Neuronal stem cell (in vitro differentiated cells): ENCODE results near the gene KAZN.

Experiments
- DNase-seq: peaks from one replicate; pipeline ENCODE4 v3.0.0-alpha.2; 2013; ENCODE audit warnings: low spot score
- H2AFZ ChIP-seq: one replicate; pipeline ENCODE4 v1.6.1; 2013; ENCODE audit warnings: mild to moderate bottlenecking, low read length, inconsistent platforms
- H2AK5ac ChIP-seq: 2 replicates; pipeline ENCODE4 v1.6.1; 2013; ENCODE audit warnings: low read depth, mild to moderate bottlenecking, inconsistent platforms, low read length, moderate library complexity, mixed read lengths
- H2BK120ac ChIP-seq: 2 replicates; pipeline ENCODE4 v1.6.1; 2013; ENCODE audit warnings: low read depth, mild to moderate bottlenecking, inconsistent platforms, low read length, moderate library complexity, mixed read lengths
- H2BK12ac ChIP-seq: one replicate; pipeline ENCODE4 v1.6.1; 2013; ENCODE audit warnings: low read length, inconsistent platforms
- H2BK15ac ChIP-seq: 2 replicates; pipeline ENCODE4 v1.6.1; 2013; ENCODE audit warnings: mild to moderate bottlenecking, low read length, inconsistent platforms, mixed read lengths
- H2BK5ac ChIP-seq: one replicate; pipeline ENCODE4 v1.6.1; 2013; ENCODE audit warnings: inconsistent platforms, mild to moderate bottlenecking, low read length, moderate library complexity
- H3K14ac ChIP-seq: one replicate; pipeline ENCODE4 v1.6.1; 2013; ENCODE audit warnings: low read length, inconsistent platforms
- H3K18ac ChIP-seq: 2 replicates; pipeline ENCODE4 v1.6.1; 2013; ENCODE audit warnings: low read length, inconsistent platforms
- H3K23ac ChIP-seq: 2 replicates; pipeline ENCODE4 v1.6.1; 2013; ENCODE audit warnings: low read depth, mild to moderate bottlenecking, mixed read lengths, low read length, inconsistent platforms; ENCODE audit not compliant: poor library complexity
- H3K27ac ChIP-seq: replicated peaks from 3 replicates; pipeline ENCODE4 v1.5.1; 2013; ENCODE audit warnings: low read length, inconsistent platforms
- H3K27me3 ChIP-seq, 3 experiments: 2 replicates each; pipeline ENCODE4 v1.6.1; 2013; ENCODE audit warnings: low read length in 3 of 3, mild to moderate bottlenecking in 2 of 3, inconsistent platforms in 1 of 3, low read depth in 1 of 3, mixed read lengths in 1 of 3, moderate library complexity in 1 of 3; ENCODE audit not compliant: control insufficient read depth in 3 of 3, insufficient read depth in 3 of 3
- H3K36me3 ChIP-seq, 2 donors: replicated peaks in 1 of 2; 2 replicates each; pipeline ENCODE4 v1.6.1; 2013; ENCODE audit warnings: low read length in 2 of 2; ENCODE audit not compliant: control insufficient read depth in 2 of 2, insufficient read depth in 2 of 2
- H3K4ac ChIP-seq: 2 replicates; pipeline ENCODE4 v1.6.1; 2013; ENCODE audit warnings: inconsistent platforms, mild to moderate bottlenecking, low read length, moderate library complexity
- H3K4me1 ChIP-seq, 2 donors: 1 replicate in 1 of 2; 2 replicates in 1 of 2; pipeline ENCODE4 v1.6.1; 2013; ENCODE audit warnings: low read length in 2 of 2, low read depth in 1 of 2; ENCODE audit not compliant: control insufficient read depth in 2 of 2, insufficient read depth in 1 of 2
- H3K4me2 ChIP-seq: one replicate; pipeline ENCODE4 v1.6.1; 2013; ENCODE audit warnings: mild to moderate bottlenecking, low read length, inconsistent platforms; ENCODE audit not compliant: insufficient read depth, poor library complexity, severe bottlenecking
- H3K4me3 ChIP-seq, 2 donors: 2 replicates each; pipeline ENCODE4 v1.5.1; 2013; ENCODE audit warnings: low read length in 2 of 2, mild to moderate bottlenecking in 2 of 2, inconsistent platforms in 1 of 2, moderate library complexity in 1 of 2
- H3K79me1 ChIP-seq: one replicate; pipeline ENCODE4 v1.6.1; 2013; ENCODE audit warnings: low read depth, mild to moderate bottlenecking, inconsistent platforms, low read length, moderate library complexity
- H3K9ac ChIP-seq: one replicate; pipeline ENCODE4 v1.6.1; 2013; ENCODE audit warnings: mild to moderate bottlenecking, low read depth, low read length, inconsistent platforms; ENCODE audit not compliant: poor library complexity
- H3K9me3 ChIP-seq, 2 donors: replicated peaks in 1 of 2; 2 replicates each; pipeline versions ENCODE3 to v1.6.1; 2013; ENCODE audit warnings: low read length in 2 of 2, mild to moderate bottlenecking in 2 of 2, inconsistent platforms in 1 of 2, low read depth in 1 of 2, mixed read lengths in 1 of 2, moderate library complexity in 1 of 2; ENCODE audit not compliant: control insufficient read depth in 2 of 2, insufficient read depth in 1 of 2
- H4K8ac ChIP-seq: one replicate; pipeline ENCODE4 v1.6.1; 2013; ENCODE audit warnings: low read depth, mild to moderate bottlenecking, inconsistent platforms, low read length, moderate library complexity
- H4K91ac ChIP-seq: one replicate; pipeline ENCODE4 v1.6.1; 2013; ENCODE audit warnings: low read length, low read depth, mild to moderate bottlenecking, inconsistent platforms; ENCODE audit not compliant: poor library complexity
- WGBS, 2 donors: extraction: QIAGEN DNeasy Blood & Tissue Kit; methylation state at CpG; one replicate each; pipeline ENCODE4 v1.1.7; 2013; ENCODE audit warnings: missing lambda C conversion rate in 2 of 2, mixed read lengths in 1 of 2; ENCODE audit not compliant: insufficient read length in 2 of 2, insufficient replicate concordance in 1 of 2; ENCODE audit errors: extremely low coverage in 2 of 2; 5-methylcytosine and 5-hydroxymethylcytosine counted together

Gene KAZN

DNA sequence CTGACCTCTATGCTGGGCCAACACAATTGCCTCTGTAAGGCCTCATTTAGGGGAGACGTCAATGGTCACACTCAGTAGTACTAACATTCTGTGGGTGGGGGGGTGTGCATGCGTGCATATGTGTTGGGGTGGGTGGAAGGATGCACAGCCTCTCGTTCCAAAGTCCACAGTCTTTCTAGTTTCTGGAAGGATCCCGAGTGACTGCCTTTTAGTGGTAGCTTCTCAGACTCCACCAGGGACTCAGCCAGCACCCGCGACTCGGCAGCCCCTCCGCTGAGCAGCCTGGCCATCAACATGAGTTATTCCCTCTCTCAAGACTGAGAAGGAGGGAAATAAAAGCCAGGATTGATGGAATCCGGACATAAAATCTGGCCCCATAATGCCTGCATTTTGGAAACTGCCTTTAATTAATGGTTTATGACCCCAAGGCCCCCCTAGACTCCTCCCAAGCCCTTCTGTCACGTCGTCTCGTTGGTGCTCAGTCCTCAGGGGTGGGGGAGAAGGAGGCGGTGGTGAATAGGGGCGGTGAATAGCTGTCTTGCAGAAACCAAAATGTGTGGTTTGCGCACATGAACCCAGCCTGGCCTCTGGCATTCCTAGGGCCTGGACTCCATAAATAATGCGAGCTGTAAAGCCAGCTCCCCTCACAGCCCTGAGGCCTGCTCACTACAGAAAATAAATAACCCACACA, 489.9 kb downstream of the KAZN start:
- Histone ChIP-seq H3K79me1 (no peaks in the 10 kb centered on the region), H2BK120ac (no peak overlapping the region), H2BK15ac (no peak overlapping the region), H4K8ac (no peak overlapping the region), H2AFZ (peak overlapping the region; percentile 65), H4K91ac (no peak overlapping the region), H3K27ac (no peak overlapping the region), H3K9me3 (no peaks in the 10 kb centered on the region), H3K4ac (peak overlapping the region; percentile 30), H3K4me3 (peak overlapping the region in 1 of 2 donors; percentile 11), H3K4me2 (no peak overlapping the region), H2BK5ac (no peak overlapping the region), H3K9ac (no peak overlapping the region), H3K36me3 (no peaks in the 10 kb centered on the region), H3K14ac (no peak overlapping the region), H3K18ac (no peak overlapping the region), H2AK5ac (peak overlapping the region; percentile 19), H3K4me1 (peaks cover 17 to 45% of the 10 kb centered on the region in 2 donors), H2BK12ac (no peak overlapping the region), H3K27me3 (no peaks in the 10 kb centered on the region), H3K23ac (no peak overlapping the region)
- no peak for DNase-seq
- no CpG with 5 or more reads among the region's 16 CpGs for WGBS, 2 donors

DNA sequence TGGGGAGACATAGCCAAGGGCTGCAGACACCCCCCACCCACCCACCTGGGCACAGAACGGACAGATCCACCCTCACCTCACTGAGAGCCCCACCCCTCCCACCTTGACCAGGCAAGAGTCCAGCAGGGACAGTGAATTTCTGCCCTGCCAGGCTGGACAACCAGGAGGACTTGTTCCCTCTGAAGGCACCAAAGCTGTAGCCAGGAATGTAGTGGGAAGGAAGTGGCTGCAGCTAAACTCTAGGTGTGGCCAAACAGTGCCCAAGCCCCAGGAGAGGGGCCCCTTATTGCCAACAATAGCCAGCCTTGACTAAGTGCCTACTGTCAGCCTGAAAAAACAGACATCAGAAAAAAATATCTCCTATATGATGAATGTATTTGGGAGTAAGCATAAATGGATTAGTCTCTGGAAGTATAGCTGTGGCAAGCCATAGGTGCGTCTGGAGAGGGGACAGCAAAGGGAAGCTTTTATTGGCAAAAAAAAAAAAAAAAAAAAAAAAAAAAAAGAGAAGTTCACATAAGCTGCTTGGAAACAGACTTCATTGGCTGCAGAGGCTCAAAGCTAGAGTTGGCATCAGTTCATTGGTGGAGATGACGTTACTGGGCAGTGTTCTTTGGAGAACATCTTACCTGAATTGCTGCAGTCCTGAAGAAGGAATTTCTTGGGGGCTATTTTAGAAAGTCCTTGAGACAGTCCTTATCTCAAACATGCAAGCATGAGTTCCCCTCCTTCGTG, 490.9 kb downstream of the KAZN start:
- H3K14ac ChIP-seq, result no peak overlapping the region
- no peaks in the 10 kb centered on the region for H3K27me3 ChIP-seq
- H3K23ac ChIP-seq, result no peak overlapping the region
- no peak overlapping the region for H3K9ac ChIP-seq
- H2BK5ac ChIP-seq, result no peak overlapping the region
- H2AK5ac ChIP-seq, result no peak overlapping the region
- H3K18ac ChIP-seq, result peak overlapping the region; percentile 12
- no peak overlapping the region for H3K27ac ChIP-seq
- no peak overlapping the region for H4K8ac ChIP-seq
- no peak overlapping the region for H2BK12ac ChIP-seq
- DNase-seq, result no peak
- no peak overlapping the region for H2BK120ac ChIP-seq
- H4K91ac ChIP-seq, result no peak overlapping the region
- peaks cover 17 to 47% of the 10 kb centered on the region in 2 donors for H3K4me1 ChIP-seq
- H2AFZ ChIP-seq, result peak overlapping the region; percentile 65
- no peaks in the 10 kb centered on the region for H3K79me1 ChIP-seq
- no CpG with 5 or more reads among the region's 4 CpGs for WGBS, 2 donors
- no peaks in the 10 kb centered on the region for H3K36me3 ChIP-seq
- H3K9me3 ChIP-seq, result no peaks in the 10 kb centered on the region
- H3K4me3 ChIP-seq, result no peak overlapping the region
- H2BK15ac ChIP-seq, result no peak overlapping the region
- no peak overlapping the region for H3K4me2 ChIP-seq
- H3K4ac ChIP-seq, result no peak overlapping the region

DNA sequence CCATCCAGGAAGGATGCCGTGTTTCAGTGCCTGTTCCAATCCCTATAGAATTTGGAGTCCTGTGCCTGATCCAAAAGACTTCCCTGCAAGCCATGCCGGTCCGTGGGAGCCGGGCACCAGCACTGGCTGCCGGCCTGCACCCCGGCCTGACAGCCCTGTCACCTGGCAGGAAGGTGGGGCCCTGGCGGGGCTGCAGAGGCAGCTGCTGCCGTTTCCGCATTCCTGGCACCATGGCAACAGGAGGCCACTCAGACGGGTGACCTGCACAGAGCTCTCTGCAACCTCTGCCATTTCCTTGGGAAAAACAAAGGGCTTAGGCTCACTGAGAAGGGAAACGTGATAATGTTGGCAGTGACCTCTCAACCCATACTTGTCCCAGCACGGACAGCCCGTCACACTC, 491.9 kb downstream of the KAZN start:
- no CpG with 5 or more reads among the region's 13 CpGs for WGBS, 2 donors
- H3K27me3 ChIP-seq, result no peaks in the 10 kb centered on the region
- H3K23ac ChIP-seq, result peak overlapping the region; percentile 75
- no peak overlapping the region for H2AFZ ChIP-seq
- H3K36me3 ChIP-seq, result no peaks in the 10 kb centered on the region
- H3K4me2 ChIP-seq, result peak overlapping the region; percentile 45
- H2BK5ac ChIP-seq, result no peak overlapping the region
- H3K4me1 ChIP-seq, result peaks cover 17 to 49% of the 10 kb centered on the region in 2 donors
- no peak overlapping the region for H2BK12ac ChIP-seq
- no peak overlapping the region for H3K14ac ChIP-seq
- no peak overlapping the region for H2BK120ac ChIP-seq
- H2AK5ac ChIP-seq, result no peak overlapping the region
- H3K27ac ChIP-seq, result no peak overlapping the region
- H3K9ac ChIP-seq, result no peak overlapping the region
- H3K18ac ChIP-seq, result peak overlapping the region; percentile 44
- no peak overlapping the region for H2BK15ac ChIP-seq
- H4K91ac ChIP-seq, result no peak overlapping the region
- no peaks in the 10 kb centered on the region for H3K79me1 ChIP-seq
- H3K9me3 ChIP-seq, result no peaks in the 10 kb centered on the region
- no peak overlapping the region for H3K4me3 ChIP-seq
- H4K8ac ChIP-seq, result no peak overlapping the region
- H3K4ac ChIP-seq, result no peak overlapping the region
- DNase-seq, result peak; percentile 46

DNA sequence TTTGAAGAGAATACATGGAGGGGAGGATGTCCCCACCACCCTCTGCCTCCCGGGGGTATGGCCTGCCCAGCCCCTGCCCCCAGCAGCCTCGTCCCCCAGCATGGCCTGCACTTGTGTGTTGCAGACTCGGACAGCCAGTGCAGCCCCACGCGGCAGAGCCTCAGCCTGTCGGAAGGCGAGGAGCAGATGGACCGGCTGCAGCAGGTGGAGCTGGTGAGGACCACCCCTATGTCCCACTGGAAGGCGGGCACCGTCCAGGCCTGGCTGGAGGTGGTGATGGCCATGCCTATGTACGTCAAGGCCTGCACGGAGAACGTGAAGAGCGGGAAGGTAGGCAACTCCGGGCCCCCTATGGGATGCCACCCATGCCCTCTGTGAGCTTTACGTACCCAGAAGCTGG, 495.6 kb downstream of the KAZN start:
- H2BK15ac ChIP-seq, result no peak overlapping the region
- WGBS, 2 donors, result no CpG with 5 or more reads among the region's 16 CpGs
- no peak overlapping the region for H2AFZ ChIP-seq
- H2AK5ac ChIP-seq, result peak overlapping the region; percentile 86
- H3K4me1 ChIP-seq, result peaks cover 11 to 39% of the 10 kb centered on the region in 2 donors
- peak overlapping the region; percentile 46 for H4K91ac ChIP-seq
- no peak overlapping the region for H2BK12ac ChIP-seq
- peak overlapping the region in 1 of 2 donors; percentile 7 for H3K4me3 ChIP-seq
- no peak for DNase-seq
- peak overlapping the region; percentile 85 for H3K9ac ChIP-seq
- no peaks in the 10 kb centered on the region for H3K9me3 ChIP-seq
- H3K4me2 ChIP-seq, result no peak overlapping the region
- no peaks in the 10 kb centered on the region for H3K79me1 ChIP-seq
- no peak overlapping the region for H2BK5ac ChIP-seq
- H3K4ac ChIP-seq, result peak overlapping the region; percentile 87
- no peak overlapping the region for H2BK120ac ChIP-seq
- no peaks in the 10 kb centered on the region for H3K27me3 ChIP-seq
- no peak overlapping the region for H3K14ac ChIP-seq
- H3K27ac ChIP-seq, result no peak overlapping the region
- H3K18ac ChIP-seq, result peak overlapping the region; percentile 77
- no peaks in the 10 kb centered on the region for H3K36me3 ChIP-seq
- no peak overlapping the region for H4K8ac ChIP-seq
- peak overlapping the region; percentile 69 for H3K23ac ChIP-seq
